ENCODE measurements around the gene SLC39A7.
A peak's percentile ranks its signal among the peaks of the same experiment; 100 is the strongest.

The SLC39A7 gene

DNA sequence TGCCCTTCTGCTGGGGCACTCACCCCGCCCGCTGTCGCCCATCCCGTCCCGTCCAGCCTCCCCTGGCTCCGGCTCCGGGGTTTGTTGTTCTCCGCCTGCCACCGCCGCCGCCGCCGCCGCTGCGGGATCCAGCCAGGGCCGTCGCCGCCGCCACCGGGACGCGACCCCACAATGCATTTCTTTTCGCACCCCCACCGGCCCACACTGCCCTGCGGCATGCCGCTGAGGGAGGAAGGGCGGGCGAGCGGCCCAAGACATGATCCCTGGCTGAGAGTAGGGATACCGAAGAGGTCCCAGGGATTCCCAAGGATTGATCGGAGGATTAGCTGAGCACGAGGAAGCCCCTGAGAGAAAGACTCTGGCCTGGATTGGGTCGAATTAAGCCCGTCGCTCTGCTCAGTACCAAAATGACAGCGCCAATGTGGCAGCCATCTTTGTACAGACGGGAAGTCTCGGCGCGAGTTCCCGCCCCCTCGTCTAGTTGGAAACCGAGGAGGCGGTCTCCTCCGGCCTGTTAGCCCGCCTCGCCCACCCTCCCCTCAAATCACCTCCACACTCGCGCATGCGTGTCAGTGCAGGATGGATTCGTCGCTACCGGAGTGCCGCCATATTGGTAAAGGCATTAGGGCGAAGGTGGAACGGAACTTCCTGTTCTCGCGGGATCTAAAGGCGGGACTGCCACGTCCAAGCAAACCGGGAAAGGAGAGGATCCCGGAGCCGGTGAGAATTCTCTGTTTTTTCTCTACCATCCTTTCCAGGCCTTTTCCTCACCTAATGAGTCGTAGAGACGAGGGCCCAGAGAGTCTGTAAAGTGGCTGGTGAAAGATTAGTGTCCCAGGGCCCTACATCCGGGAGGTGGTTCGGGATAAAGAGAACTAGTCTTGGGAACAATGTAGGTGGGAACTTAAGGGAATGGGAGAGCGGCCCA is at the start of gene SLC39A7, which contains the start of gene RXRB:
Gene SLC39A7, plus strand, starts transcription at position 649 of the 928 bp plus-strand sequence. CDS start 379 bp downstream, outside the sequence.
Gene RXRB, minus strand, starts transcription at position 447 of the 928 bp plus-strand sequence. Its CDS starts 189 bp downstream, at position 258.
- peak; percentile 99 for DNase-seq

- no peak for DNase-seq
Measured at GRCh38 chr6:33151050-33151449, 49.6 kb upstream of the SLC39A7 start.

GRCh38 chr6:33154349-33154748 is 46.3 kb upstream of the SLC39A7 start:
- DNase-seq: no peak

DNA sequence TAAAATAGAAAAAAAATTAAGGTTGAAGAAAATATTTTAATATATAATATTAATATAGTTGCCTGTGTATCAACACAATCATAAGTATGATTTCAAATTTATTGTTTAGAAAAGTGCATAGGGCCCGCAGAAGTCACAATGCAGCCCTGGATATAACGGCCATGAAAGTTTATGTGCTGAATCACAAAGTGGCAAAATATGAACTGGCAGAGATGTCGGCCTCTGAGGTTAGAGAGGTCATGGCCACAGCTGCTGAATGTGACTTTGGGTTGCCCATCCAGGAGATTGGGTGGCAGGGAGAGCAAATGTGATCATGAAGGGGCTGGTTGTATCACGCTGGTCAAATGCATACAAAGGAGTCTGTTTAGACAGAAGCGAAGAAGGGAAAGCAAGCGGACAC is 44.1 kb upstream of the SLC39A7 start:
- DNase-seq: no peak

GRCh38 chr6:33156964-33157363 is 43.7 kb upstream of the SLC39A7 start:
- no peak for DNase-seq

DNA sequence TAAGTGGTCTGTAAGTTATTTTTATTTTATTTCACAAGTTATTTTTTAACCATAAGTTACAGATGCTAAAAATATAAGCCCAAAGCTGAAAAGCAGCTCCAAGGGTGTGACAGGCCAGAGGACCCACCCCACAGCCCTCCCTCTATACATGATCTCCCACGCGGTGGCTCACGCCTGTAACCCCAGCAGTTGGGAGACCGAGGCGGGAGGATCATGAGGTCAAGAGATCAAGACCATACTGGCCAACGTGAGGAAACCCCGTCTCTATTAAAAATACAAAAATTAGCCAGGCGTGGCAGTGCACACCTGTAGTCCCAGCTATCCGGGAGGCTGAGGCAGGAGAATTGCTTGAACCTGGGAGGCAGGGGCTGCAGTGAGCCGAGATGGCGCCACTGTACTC is 40.6 kb upstream of the SLC39A7 start:
- no peak for DNase-seq

- no peak for DNase-seq
Measured at GRCh38 chr6:33160728-33161344, 39.8 kb upstream of the SLC39A7 start.

DNA sequence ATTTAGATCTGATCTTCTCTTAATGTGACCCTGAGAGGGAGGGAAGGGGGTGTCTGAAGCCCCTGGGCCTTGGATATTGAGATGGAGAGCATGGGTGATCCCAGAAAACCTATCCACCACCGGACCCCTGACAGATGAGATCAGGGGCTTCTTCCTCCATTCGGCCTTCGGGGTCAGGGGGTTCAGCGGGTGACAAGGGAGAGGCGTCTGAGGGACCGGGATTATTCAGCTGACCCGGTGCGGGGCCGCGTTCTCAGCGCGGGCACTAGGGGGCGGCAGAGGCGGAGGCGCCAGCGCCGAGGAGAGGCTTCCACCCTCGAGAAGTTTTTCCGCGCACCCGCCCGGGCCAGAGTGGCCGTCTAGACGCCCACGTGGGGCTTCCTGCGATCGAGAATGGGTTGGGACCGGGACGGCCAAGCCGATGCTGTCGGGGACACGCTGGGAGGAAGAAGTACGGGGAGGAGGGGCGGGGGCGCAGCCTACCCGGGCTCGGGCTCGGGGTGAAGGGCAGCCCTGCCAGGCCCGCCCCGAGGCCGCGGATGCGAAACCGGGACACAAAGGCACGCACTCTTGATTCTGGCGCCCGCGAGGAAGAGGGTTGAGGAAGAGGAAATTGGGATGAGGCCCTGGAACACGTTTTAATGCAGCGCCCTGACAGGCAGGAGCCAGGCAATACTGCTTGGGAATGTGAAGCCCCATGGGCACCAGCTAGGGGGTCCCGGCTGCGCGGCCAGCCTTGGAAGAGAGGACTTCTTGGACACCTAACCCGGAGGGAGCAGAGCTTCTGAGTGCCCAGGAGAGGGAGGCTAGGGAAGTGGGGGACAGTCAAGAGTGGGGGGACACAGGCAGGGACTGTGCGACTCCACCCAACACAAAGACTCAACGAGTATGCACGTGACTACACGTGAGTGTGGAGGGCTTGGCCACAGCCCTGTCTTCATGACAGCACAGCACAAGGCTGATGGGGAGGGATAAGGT is 39.0 kb upstream of the SLC39A7 start:
- peak; percentile 44 for DNase-seq

GRCh38 chr6:33163540-33163939 is 37.1 kb upstream of the SLC39A7 start:
- no peak for DNase-seq

GRCh38 chr6:33164176-33164575 is 36.5 kb upstream of the SLC39A7 start:
- no peak for DNase-seq

DNA sequence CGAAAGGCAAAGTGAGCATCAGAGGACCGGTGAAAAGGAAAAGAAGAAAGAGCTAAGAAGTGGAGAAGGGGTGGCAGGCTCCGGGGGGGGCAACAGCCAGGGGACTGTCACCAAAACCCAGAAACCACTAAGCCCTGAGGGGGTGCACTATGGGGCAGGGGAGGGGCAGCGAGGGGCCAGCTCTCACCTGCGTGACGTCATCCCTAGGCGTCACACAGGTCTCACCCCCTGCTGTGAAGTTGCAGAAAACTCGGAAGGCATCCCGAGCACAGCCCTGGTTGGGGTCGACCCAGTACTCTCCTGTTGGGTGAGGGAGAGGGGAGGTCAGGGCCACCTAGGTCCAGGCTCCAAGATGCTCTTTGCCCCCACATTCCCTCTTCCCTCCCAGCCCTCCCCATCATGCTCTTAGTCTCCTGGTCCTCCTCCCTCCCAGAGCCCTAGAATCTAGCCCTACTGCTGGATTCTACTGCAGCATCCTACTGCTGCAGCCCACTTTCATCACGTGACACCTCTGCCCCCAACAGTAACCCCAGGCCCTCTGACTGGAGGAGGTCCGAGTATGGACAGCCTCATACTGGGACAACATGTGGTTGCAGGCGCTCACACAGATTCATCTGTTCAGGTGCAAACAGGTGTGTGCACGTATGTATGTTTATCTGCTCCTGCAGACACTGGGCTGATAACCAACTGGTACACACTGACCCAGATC is 35.8 kb upstream of the SLC39A7 start:
- DNase-seq: no peak

DNA sequence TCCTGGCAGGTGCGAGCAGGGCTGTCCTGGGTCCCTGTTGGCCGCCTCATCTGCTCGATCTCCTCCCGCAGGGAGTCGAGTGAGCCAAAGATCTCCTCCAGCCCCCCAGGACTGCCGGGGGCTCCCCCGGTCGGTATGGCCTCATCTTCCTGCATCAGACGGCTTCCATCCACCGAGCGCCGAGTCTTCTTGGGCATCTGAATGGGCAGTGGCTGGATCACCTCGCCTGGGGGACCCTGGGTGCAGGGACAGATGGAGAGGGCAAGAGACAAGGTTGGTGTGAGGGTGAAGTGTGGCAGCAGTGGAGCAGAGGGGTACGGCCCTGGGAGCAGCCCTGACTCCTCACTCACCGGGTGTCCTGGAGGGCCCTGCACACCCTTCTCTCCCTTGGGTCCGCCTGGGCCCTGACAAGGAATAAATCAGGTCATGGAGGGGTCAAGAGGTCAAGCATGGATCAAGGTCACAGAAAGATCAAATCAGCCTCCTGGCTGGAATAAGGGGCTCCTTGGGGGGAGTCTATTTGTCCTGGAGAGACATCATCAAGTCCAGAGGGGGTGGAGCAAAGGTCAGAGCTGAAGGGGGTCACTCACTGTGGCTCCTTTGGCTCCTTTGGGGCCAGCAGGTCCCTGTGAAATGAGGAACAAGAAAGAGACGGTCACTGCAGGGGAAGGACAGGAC is 34.9 kb upstream of the SLC39A7 start:
- DNase-seq: no peak

- DNase-seq: no peak
Measured at GRCh38 chr6:33166363-33166762, 34.3 kb upstream of the SLC39A7 start.

- no peak for DNase-seq
Measured at GRCh38 chr6:33166811-33167210, 33.9 kb upstream of the SLC39A7 start.

DNA sequence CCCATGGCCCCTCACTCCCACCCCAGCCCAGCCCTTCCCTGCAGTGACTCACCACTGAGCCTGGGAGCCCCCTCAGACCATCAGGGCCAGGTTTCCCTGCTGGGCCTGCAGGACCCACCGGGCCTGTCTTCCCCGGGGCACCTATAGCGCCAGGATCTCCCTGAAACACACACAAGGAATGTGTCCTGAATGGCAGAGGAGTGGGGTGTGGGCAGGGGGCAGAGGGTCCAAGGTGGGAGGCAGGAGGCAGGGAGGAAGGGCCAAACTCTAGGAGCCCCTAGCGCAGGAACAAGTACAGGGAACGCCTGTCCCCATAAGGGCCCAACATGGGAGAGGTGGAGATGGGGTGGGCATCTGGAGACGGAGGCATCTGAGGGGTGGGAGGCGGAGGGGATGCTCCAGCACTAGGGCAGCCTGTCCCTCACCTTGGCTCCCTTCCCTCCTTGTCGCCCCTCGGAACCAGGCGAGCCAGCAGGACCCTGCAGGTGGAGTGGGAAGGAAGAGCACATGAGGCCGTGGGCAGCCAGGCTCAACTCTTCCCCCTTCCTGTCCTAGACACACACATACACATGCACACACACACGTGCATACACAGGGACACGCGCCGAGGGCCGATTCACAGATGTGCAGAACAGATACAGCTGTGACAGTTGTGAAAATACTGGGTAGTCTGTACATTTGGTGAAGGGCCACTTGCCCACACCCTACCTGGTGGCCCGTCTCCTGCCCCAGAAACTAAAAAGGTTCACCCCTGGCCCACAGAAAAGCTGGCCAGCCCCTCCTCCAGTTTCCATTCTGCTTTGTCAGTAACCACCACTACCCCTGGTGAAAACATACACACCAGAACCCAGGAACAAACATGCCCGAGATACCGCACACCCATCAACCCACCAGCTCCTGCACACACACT is 33.0 kb upstream of the SLC39A7 start:
- DNase-seq: no peak

DNA sequence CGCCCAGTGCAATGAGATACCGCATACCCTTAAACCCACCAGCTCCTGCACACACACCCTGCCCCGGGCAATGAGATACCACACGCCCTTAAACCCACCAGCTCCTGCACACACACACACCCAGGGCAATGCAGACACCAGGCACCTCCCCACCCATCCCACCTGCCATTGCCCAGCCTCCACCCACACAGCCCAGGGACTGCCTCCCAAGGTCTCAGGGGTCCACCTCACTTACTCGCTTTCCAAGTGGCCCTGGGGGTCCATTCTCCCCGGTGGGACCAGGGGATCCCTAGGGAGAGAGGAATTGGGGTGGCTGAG is 32.4 kb upstream of the SLC39A7 start:
- DNase-seq: no peak

- DNase-seq: no peak
Measured at GRCh38 chr6:33168639-33169038, 32.0 kb upstream of the SLC39A7 start.

GRCh38 chr6:33169291-33170175 is 31.1 kb upstream of the SLC39A7 start:
- no peak for DNase-seq

- DNase-seq: no peak
Measured at GRCh38 chr6:33170176-33171015, 30.3 kb upstream of the SLC39A7 start.
